Measurements from ENCODE around the gene FBXO38.

DNA sequence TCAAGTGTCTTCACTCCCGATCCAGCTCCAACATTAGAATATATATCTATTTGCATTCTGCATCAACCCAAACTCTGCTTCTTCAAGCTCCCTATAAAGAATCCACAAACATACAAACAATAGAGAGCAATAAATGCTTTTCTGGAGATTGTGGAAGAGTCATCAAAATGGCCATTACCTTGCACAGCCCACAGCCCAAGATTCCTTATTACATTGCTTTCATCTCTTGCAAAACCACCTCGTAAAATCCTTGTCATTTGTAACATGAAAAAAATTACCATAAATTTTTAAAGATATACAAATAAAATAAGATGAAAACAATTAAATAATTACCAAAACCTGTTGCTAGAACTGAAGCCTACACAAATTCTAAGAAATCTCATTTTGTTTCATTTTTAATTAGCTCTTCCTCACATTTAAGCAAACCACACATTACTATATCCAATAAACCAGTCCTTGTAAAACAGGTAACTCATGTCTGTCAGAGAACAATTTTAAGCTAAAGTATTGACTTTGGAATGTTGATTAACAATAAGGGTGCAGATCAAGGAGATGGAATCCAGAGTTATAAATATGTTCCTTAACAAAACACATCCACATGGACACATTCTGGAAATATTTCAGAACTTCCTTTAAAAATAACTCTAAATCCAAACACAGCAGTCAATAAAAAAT is 41.2 kb upstream of the FBXO38 start:
- TF ChIP-seq ZNF558 (tag by site-specific recombination; IDR thresholded peaks at IDR 0.05) (no peak), ZNF510 (tag by site-specific recombination; IDR thresholded peaks at IDR 0.05; ENCODE audit: insufficient replicate concordance) (no peak), YY1 (tag by site-specific recombination; IDR thresholded peaks at IDR 0.05) (no peak), ZNF133 (tag by site-specific recombination; IDR thresholded peaks at IDR 0.05) (no peak), MYNN (tag by site-specific recombination; IDR thresholded peaks at IDR 0.05; ENCODE audit: borderline replicate concordance) (no peak), ZNF221 (tag by site-specific recombination; IDR thresholded peaks at IDR 0.05; ENCODE audit: borderline replicate concordance) (no peak), GLI4 (tag by site-specific recombination; IDR thresholded peaks at IDR 0.05) (no peak)
- TF ChIP-seq, protein P1, sequence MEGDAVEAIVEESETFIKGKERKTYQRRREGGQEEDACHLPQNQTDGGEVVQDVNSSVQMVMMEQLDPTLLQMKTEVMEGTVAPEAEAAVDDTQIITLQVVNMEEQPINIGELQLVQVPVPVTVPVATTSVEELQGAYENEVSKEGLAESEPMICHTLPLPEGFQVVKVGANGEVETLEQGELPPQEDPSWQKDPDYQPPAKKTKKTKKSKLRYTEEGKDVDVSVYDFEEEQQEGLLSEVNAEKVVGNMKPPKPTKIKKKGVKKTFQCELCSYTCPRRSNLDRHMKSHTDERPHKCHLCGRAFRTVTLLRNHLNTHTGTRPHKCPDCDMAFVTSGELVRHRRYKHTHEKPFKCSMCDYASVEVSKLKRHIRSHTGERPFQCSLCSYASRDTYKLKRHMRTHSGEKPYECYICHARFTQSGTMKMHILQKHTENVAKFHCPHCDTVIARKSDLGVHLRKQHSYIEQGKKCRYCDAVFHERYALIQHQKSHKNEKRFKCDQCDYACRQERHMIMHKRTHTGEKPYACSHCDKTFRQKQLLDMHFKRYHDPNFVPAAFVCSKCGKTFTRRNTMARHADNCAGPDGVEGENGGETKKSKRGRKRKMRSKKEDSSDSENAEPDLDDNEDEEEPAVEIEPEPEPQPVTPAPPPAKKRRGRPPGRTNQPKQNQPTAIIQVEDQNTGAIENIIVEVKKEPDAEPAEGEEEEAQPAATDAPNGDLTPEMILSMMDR (tag by site-specific recombination; IDR thresholded peaks at IDR 0.05) = no peak
- TF ChIP-seq, protein P2, sequence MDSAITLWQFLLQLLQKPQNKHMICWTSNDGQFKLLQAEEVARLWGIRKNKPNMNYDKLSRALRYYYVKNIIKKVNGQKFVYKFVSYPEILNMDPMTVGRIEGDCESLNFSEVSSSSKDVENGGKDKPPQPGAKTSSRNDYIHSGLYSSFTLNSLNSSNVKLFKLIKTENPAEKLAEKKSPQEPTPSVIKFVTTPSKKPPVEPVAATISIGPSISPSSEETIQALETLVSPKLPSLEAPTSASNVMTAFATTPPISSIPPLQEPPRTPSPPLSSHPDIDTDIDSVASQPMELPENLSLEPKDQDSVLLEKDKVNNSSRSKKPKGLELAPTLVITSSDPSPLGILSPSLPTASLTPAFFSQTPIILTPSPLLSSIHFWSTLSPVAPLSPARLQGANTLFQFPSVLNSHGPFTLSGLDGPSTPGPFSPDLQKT (IDR thresholded peaks at IDR 0.05; ENCODE audit: borderline replicate concordance, low read depth, low read length) = no peak
- TF ChIP-seq, protein P3, sequence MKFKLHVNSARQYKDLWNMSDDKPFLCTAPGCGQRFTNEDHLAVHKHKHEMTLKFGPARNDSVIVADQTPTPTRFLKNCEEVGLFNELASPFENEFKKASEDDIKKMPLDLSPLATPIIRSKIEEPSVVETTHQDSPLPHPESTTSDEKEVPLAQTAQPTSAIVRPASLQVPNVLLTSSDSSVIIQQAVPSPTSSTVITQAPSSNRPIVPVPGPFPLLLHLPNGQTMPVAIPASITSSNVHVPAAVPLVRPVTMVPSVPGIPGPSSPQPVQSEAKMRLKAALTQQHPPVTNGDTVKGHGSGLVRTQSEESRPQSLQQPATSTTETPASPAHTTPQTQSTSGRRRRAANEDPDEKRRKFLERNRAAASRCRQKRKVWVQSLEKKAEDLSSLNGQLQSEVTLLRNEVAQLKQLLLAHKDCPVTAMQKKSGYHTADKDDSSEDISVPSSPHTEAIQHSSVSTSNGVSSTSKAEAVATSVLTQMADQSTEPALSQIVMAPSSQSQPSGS (tag by site-specific recombination; IDR thresholded peaks at IDR 0.05; ENCODE audit: low read depth) = no peak
